Kidney epithelial cell (primary cell): Measurements from ENCODE around the gene KIF25. TPM values are rescaled to one million over a fixed set of nuclear protein-coding genes. Genes with fewer than 3 reads are reported as not detected.
"Not testable (repeated sequence)": the region's sequence is repeated elsewhere in the genome, so short reads cannot be mapped to it uniquely, and the experiment has no call there.

Experiments used
- DNase-seq: peaks from one replicate; pipeline ENCODE4 v3.0.0-alpha.2; 2010; ENCODE audit warnings: low read depth
- H3K27me3 ChIP-seq: 2 replicates; pipeline ENCODE4 v1.6.0; 2011; ENCODE audit warnings: low read length; ENCODE audit not compliant: control insufficient read depth, insufficient read depth
- H3K36me3 ChIP-seq: 2 replicates; pipeline ENCODE4 v1.5.1; 2011; ENCODE audit warnings: low read length; ENCODE audit not compliant: control insufficient read depth, insufficient read depth
- H3K4me3 ChIP-seq: 2 replicates; pipeline ENCODE4 v1.5.1; 2011; ENCODE audit warnings: low read depth, mild to moderate bottlenecking, control low read depth, low read length
- total RNA-seq: library from RNA; depleted of rRNA; stranded (reverse); fragments of >200 nt; gene quantifications from 2 replicates; pipeline ENCODE4 v1.2.3, GENCODE V29; 2015
- TF ChIP-seq, protein P1 (sequence below): IDR thresholded peaks from 2 replicates; pipeline ENCODE4 v1.5.1; 2011; ENCODE audit warnings: mild to moderate bottlenecking, moderate library complexity, low read length, control low read depth, inconsistent platforms; ENCODE audit not compliant: insufficient read depth, poor library complexity, severe bottlenecking

The KIF25 gene
- total RNA-seq, 1 donor from 2014 or later = not detected

DNA sequence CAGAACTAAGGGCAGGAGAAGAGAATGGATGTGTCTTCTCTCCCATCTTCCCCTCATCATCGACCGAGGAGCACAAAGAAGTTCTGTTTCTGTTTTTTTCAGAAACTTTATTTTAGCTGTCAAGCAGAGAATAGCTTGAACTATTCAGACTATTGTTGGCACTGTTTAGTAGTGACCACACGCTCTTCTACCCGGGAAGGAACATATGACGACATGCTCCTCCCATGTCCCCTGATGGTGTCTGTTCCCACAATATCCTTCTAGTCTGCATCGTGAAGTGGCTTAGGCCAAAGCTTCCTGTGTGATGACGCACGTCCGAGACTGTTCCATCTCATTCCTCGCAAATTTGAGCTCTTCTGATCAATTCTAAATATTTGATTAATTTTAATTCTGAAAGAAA lies 27.2 kb upstream of the KIF25 start:
- TF ChIP-seq, protein P1, sequence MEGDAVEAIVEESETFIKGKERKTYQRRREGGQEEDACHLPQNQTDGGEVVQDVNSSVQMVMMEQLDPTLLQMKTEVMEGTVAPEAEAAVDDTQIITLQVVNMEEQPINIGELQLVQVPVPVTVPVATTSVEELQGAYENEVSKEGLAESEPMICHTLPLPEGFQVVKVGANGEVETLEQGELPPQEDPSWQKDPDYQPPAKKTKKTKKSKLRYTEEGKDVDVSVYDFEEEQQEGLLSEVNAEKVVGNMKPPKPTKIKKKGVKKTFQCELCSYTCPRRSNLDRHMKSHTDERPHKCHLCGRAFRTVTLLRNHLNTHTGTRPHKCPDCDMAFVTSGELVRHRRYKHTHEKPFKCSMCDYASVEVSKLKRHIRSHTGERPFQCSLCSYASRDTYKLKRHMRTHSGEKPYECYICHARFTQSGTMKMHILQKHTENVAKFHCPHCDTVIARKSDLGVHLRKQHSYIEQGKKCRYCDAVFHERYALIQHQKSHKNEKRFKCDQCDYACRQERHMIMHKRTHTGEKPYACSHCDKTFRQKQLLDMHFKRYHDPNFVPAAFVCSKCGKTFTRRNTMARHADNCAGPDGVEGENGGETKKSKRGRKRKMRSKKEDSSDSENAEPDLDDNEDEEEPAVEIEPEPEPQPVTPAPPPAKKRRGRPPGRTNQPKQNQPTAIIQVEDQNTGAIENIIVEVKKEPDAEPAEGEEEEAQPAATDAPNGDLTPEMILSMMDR = no peak
- no peak for DNase-seq
- H3K27me3 ChIP-seq = no peaks in the 10 kb centered on the region
- no peaks in the 10 kb centered on the region for H3K36me3 ChIP-seq
- H3K4me3 ChIP-seq = no peak overlapping the region

DNA sequence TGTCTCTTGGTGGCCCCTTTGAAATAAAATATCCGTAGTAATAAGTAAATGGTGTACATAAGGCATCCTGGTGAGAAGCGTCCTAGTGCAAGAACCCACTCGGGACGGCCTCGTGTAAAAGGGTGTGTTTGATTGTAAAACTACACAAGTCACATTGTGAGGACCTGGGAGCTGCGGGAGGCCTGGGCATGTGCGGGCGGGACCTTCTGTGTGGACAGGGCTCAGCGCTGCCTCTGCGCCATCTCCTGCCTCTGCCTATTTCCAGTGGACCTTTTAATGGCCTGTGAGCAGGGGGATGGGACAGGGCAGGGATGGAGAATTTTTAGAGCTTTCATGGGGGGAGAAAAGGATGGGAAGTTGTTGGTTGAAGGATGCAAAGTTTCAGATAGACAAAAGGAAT lies 25.3 kb upstream of the KIF25 start:
- TF ChIP-seq, protein P1 = no peak
- Histone ChIP-seq H3K36me3 (no peaks in the 10 kb centered on the region), H3K4me3 (no peak overlapping the region), H3K27me3 (no peaks in the 10 kb centered on the region)
- no peak for DNase-seq

DNA sequence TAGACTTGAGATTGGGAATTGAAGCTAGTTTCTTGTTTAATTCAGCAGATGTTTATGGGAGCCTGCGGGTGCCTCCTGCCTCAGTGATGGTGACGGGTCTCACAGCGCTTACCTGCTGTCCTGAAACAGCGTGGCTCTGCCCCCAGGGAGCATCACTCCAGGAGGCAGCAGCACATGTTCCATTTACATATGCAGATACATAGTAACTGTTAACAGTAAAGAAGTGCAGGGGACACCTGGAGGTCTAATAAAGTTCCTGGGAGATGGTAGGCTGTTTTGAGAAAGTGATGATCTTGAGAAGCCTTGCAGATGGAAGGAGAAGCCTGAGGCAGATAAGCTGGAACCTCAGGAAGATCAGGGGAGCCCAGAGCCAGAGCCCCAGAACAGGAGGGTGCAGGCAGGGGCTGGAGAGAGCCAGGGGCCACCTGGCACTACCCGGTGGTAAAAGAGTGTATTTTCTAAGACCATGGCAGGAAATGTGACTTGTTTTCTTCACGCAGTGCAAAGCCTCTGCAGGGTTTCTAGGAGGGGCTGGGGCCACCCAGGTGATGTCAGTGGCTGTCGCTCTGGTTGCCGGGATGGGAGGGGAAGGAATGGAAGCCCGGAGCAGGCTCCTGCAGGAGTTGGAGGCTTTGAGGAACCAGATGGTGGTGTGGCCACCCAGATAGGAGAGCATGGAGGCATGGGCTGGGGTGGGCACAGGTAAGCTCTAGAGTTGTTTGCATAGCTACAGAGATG lies 24.2 kb upstream of the KIF25 start:
- TF ChIP-seq, protein P1 = no peak
- DNase-seq = no peak
- Histone ChIP-seq H3K27me3 (no peaks in the 10 kb centered on the region), H3K4me3 (no peak overlapping the region), H3K36me3 (no peaks in the 10 kb centered on the region)

DNA sequence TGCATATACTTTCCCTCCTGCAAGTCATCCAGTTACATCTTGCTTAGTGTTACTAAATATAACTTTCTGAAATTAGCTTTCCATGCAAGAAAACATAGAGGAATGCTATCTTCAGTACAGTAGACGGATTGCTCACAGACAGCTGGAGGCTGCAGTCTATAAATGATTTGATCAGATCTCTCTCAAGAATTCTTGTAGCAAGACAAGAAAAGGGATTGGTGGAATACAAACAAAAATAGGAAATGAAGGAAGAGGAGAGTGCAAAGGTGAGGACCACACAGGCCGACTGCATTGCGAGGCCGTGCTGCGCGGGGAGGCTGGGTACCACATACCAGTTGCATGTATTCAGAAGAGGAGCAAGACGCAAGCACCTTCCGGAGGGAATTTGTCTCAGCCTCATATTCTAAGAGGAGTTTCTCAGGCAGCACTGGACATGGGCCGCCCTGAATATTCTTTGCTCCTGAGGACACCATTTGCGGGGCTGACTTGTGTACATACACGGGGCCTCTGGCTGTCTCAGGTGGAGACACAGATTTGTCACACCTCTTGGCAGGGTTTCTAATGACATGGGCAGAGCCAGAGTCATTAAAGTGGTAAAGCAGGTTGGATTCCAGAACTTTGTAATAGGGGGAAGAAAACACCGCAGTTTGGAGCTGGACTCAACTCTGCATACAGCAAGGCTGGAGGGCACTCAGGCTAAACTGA lies 22.7 kb upstream of the KIF25 start:
- Histone ChIP-seq H3K36me3 (no peaks in the 10 kb centered on the region), H3K4me3 (no peak overlapping the region), H3K27me3 (no peaks in the 10 kb centered on the region)
- DNase-seq = no peak
- TF ChIP-seq, protein P1 = no peak

DNA sequence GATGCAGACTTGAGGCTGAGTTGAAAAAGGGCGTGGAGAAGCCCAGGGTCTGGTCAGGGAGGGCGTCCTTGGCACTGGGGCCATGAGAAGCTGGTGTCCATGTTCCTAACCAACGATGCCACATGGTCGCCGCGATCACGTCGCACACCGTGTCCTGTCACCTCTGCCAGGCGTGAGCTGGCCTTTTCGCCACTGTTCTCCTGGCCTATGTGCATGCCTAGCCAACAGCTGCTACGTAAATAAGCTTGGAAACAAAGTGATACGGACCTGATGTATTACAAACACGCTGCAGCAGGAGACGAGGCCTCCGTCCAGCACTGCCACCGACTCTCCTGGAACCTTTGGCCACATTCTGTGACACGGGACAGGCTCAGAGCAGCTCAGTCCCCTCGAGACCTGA lies 22.0 kb upstream of the KIF25 start:
- DNase-seq = no peak

DNA sequence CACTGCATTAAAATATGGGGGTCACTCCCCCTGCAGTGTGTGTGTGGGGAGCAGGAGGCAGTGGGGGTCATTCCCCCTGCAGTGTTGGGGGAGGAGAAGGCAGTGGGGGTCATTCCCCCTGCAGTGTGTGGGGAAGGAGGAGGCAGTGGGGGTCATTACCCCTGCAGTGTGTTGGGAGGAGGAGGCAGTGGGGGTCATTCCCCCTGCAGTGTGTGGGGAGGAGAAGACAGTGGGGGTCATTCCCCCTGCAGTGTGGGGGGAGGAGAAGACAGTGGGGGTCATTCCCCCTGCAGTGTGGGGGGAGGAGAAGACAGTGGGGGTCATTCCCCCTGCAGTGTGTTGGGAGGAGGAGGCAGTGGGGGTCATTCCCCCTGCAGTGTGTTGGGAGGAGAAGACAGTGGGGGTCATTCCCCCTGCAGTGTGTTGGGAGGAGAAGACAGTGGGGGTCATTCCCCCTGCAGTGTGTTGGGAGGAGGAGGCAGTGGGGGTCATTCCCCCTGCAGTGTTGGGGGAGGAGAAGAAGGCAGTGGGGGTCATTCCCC lies 21.3 kb upstream of the KIF25 start:
- not testable (repeated sequence) for H3K4me3 ChIP-seq, H3K27me3 ChIP-seq, DNase-seq, H3K36me3 ChIP-seq

More for the DNA sequence above, 22.0 kb upstream of the KIF25 start:
- H3K36me3 ChIP-seq = no peaks in the 10 kb centered on the region
- no peak overlapping the region for H3K4me3 ChIP-seq
- TF ChIP-seq, protein P1 = no peak
- no peaks in the 10 kb centered on the region for H3K27me3 ChIP-seq
